A549 (cell line): Measurements from ENCODE around the gene TEDC1. TPM values are rescaled to one million over a fixed set of nuclear protein-coding genes. Genes with fewer than 3 reads are reported as not detected.

Experiments
- ATAC-seq, 2 experiments: fragments of 200-7000 bp in 1 of 2; fragments of >200 bp in 1 of 2; cut with Nextera tagmentation in 1 of 2; cut with Tn5 transposase in 1 of 2; 3 replicates each; pipeline versions ENCODE4 v1.8.0 to v1.9.1; 2018 to 2020; ENCODE audit warnings: mild to moderate bottlenecking in 1 of 2, moderate library complexity in 1 of 2
- CTCF ChIA-PET: fragments of 300-600 bp; sonication (Branson Sonifier 250); formaldehyde crosslinking; extraction: SDS; loops from one replicate; lab custom pipeline; 2021; ENCODE audit warnings: antibody characterized with exemption, inconsistent platforms; lab: Yijun Ruan, JAX
- POLR2A ChIA-PET: fragments of 350-600 bp; formaldehyde crosslinking; extraction: SDS; loops from one replicate; lab custom pipeline; 2021; ENCODE audit warnings: antibody characterized with exemption, inconsistent platforms; lab: Yijun Ruan, JAX
- DNase-seq, 2 experiments: peaks; one replicate each; pipeline versions ENCODE4 v3.0.0 to v3.0.0-alpha.2; 2011 to 2016; ENCODE audit warnings: low read depth in 1 of 2, low spot score in 1 of 2
- FAIRE-seq: peaks from 2 replicates; lab custom pipeline; 2011; peaks lifted over from hg19 to GRCh38; lab: Jason Lieb, UNC
- H3K27ac ChIP-seq, 2 experiments: fragments of >200 bp; sonication (Bioruptor Twin); formaldehyde crosslinking; 3 replicates each; pipeline ENCODE4 v1.5.1; 2016 to 2017
- H3K4me1 ChIP-seq: fragments of >200 bp; sonication (Bioruptor Twin); formaldehyde crosslinking; 3 replicates; pipeline ENCODE4 v1.6.1; 2016
- H3K4me2 ChIP-seq: fragments of >200 bp; sonication (Bioruptor Twin); formaldehyde crosslinking; 3 replicates; pipeline ENCODE4 v1.6.1; 2016
- H3K4me3 ChIP-seq: fragments of >200 bp; sonication (Bioruptor Twin); formaldehyde crosslinking; 3 replicates; pipeline ENCODE4 v1.5.1; 2016
- H3K9me3 ChIP-seq: fragments of >200 bp; sonication (Bioruptor Twin); formaldehyde crosslinking; 3 replicates; pipeline ENCODE4 v1.6.1; 2016
- CBX2 ChIP-seq: fragments of 200-600 bp; sonication (generic); IDR thresholded peaks from 2 replicates; pipeline ENCODE4 v1.6.1; 2016; ENCODE audit warnings: low read depth, mild to moderate bottlenecking, borderline replicate concordance
- CEBPB ChIP-seq, 2 experiments: fragments of >200 bp in 1 of 2; sonication (Bioruptor Twin) in 1 of 2; formaldehyde crosslinking in 1 of 2; IDR thresholded peaks; 2 replicates each; pipeline ENCODE4 v1.6.1; 2012 to 2016
- CHD2 ChIP-seq: fragments of 150-350 bp; IDR thresholded peaks from 2 replicates; pipeline ENCODE4 v1.6.1; 2014; ENCODE audit warnings: low read length; ENCODE audit not compliant: partially characterized antibody
- CHD4 ChIP-seq: fragments of 200-600 bp; sonication (generic); IDR thresholded peaks from 2 replicates; pipeline ENCODE4 v1.6.1; 2016; ENCODE audit warnings: antibody characterized with exemption, mild to moderate bottlenecking, borderline replicate concordance
- EHF ChIP-seq: fragments of 250-450 bp; sonication (Bioruptor Pico); IDR thresholded peaks from 2 replicates; pipeline ENCODE4 v1.5.0; 2020; ENCODE audit warnings: mild to moderate bottlenecking
- EHMT2 ChIP-seq: fragments of 200-600 bp; sonication (generic); IDR thresholded peaks from 2 replicates; pipeline ENCODE4 v1.6.1; 2016; ENCODE audit warnings: antibody characterized with exemption, low read depth, mild to moderate bottlenecking, moderate library complexity
- EP300 ChIP-seq, 2 experiments: fragments of >200 bp; sonication (Bioruptor Twin); formaldehyde crosslinking; IDR thresholded peaks; 2 replicates in 1 of 2; 3 replicates in 1 of 2; pipeline ENCODE4 v1.6.1; 2016 to 2017
- ESRRA ChIP-seq: fragments of 150-350 bp; IDR thresholded peaks from 2 replicates; pipeline ENCODE4 v1.6.1; 2014; ENCODE audit warnings: mild to moderate bottlenecking, low read length, borderline replicate concordance
- FOSL2 ChIP-seq, 2 experiments: fragments of 450-650 bp in 1 of 2; fragments of >200 bp in 1 of 2; sonication (Bioruptor Twin) in 1 of 2; formaldehyde crosslinking; IDR thresholded peaks; 2 replicates each; pipeline versions ENCODE4 v1.5.0 to v1.6.1; 2016 to 2020; ENCODE audit warnings: mild to moderate bottlenecking in 1 of 2, moderate library complexity in 1 of 2
- FOXS1 ChIP-seq: fragments of 250-450 bp; sonication (Bioruptor Pico); IDR thresholded peaks from 2 replicates; pipeline ENCODE4 v1.5.0; 2020; ENCODE audit warnings: mild to moderate bottlenecking, moderate library complexity
- HDAC2 ChIP-seq: fragments of 200-600 bp; sonication (generic); IDR thresholded peaks from 2 replicates; pipeline ENCODE4 v1.6.1; 2016
- HOXB5 ChIP-seq: fragments of 250-450 bp; sonication (Bioruptor Pico); IDR thresholded peaks from 2 replicates; pipeline ENCODE4 v1.5.0; 2020; ENCODE audit warnings: mild to moderate bottlenecking, moderate library complexity
- KDM5A ChIP-seq: fragments of 200-600 bp; sonication (generic); IDR thresholded peaks from 2 replicates; pipeline ENCODE4 v1.6.1; 2016; ENCODE audit warnings: antibody characterized with exemption, mild to moderate bottlenecking
- MAFK ChIP-seq: fragments of 450-650 bp; IDR thresholded peaks from 2 replicates; pipeline ENCODE4 v1.6.1; 2014; ENCODE audit not compliant: partially characterized antibody
- MAZ ChIP-seq: fragments of 150-350 bp; IDR thresholded peaks from 2 replicates; pipeline ENCODE4 v1.6.1; 2014; ENCODE audit warnings: antibody characterized with exemption, low read depth, low read length, borderline replicate concordance
- NFE2L2 ChIP-seq: fragments of 150-350 bp; conservative IDR thresholded peaks from 2 replicates; pipeline ENCODE4 v1.6.1; 2014; ENCODE audit warnings: low read length
- NR3C1 ChIP-seq: fragments of >200 bp; sonication (Bioruptor Twin); formaldehyde crosslinking; IDR thresholded peaks from 3 replicates; pipeline ENCODE4 v1.6.1; 2017
- POLR2A ChIP-seq: IDR thresholded peaks from 2 replicates; pipeline ENCODE4 v1.6.1; 2012; ENCODE audit warnings: mild to moderate bottlenecking, low read length
- POLR2AphosphoS2 ChIP-seq: conservative IDR thresholded peaks from 2 replicates; pipeline ENCODE4 v1.6.1; 2012; ENCODE audit warnings: low read length, improper control_type of control experiment, inconsistent platforms
- RARB ChIP-seq: fragments of 250-450 bp; sonication (Bioruptor Pico); IDR thresholded peaks from 2 replicates; pipeline ENCODE4 v1.8.0; 2021; ENCODE audit warnings: mild to moderate bottlenecking, moderate library complexity
- RNF2 ChIP-seq: fragments of 200-600 bp; sonication (generic); IDR thresholded peaks from 2 replicates; pipeline ENCODE4 v1.6.1; 2016; ENCODE audit warnings: low read depth, mild to moderate bottlenecking, antibody characterized with exemption, moderate library complexity, borderline replicate concordance
- SREBF2 ChIP-seq: fragments of 450-650 bp; IDR thresholded peaks from 2 replicates; pipeline ENCODE4 v1.6.1; 2014; ENCODE audit warnings: mild to moderate bottlenecking, moderate library complexity
- TP53 ChIP-seq: fragments of 250-450 bp; sonication (Bioruptor Pico); IDR thresholded peaks from 2 replicates; pipeline ENCODE4 v1.5.0; 2021; ENCODE audit warnings: mild to moderate bottlenecking, moderate library complexity
- ZC3H11A ChIP-seq: fragments of 450-650 bp; IDR thresholded peaks from 2 replicates; pipeline ENCODE4 v1.6.1; 2014; ENCODE audit warnings: antibody characterized with exemption, mild to moderate bottlenecking
- ZSCAN20 ChIP-seq: fragments of 250-450 bp; sonication (Bioruptor Pico); IDR thresholded peaks from 2 replicates; pipeline ENCODE4 v1.8.0; 2022; ENCODE audit warnings: mild to moderate bottlenecking, moderate library complexity
- WGBS: methylation state at CpG from one replicate; pipeline ENCODE4 v1.1.6; 2017; ENCODE audit errors: missing lambda C conversion rate; 5-methylcytosine and 5-hydroxymethylcytosine counted together
- polyA minus RNA-seq: library from RNA; depleted of rRNA, polyadenylated mRNA; stranded (reverse); fragments of >200 nt; gene quantifications from 2 replicates; pipeline ENCODE4 v1.2.3, GENCODE V29; 2011; rRNA and poly(A)+ RNA removed
- polyA plus RNA-seq, 4 experiments: library from polyadenylated mRNA; depleted of rRNA in 3 of 4; stranded (reverse); fragments of >200 nt; fragmentation: RNase III in 1 of 4; extraction: RNeasy Plus Mini Kit Qiagen cat#74134 plus additional on column Dnase treatment in 1 of 4; gene quantifications; 2 replicates in 3 of 4; 3 replicates in 1 of 4; pipeline ENCODE4 v1.2.3, GENCODE V29; 2011 to 2017
- TF ChIP-seq, protein P1 (sequence below): IDR thresholded peaks from 2 replicates; pipeline ENCODE4 v1.6.1; 2012
- TF ChIP-seq, protein P2 (sequence below): IDR thresholded peaks from 2 replicates; pipeline ENCODE4 v1.6.1; 2012; ENCODE audit warnings: low read depth, borderline replicate concordance
- TF ChIP-seq, protein P3 (sequence below): fragments of 250-450 bp; sonication (Bioruptor Pico); IDR thresholded peaks from 2 replicates; pipeline ENCODE4 v1.5.0; 2020; ENCODE audit warnings: low read depth, mild to moderate bottlenecking, moderate library complexity
- TF ChIP-seq, protein P4 (sequence below): fragments of 450-650 bp; IDR thresholded peaks from 2 replicates; pipeline ENCODE4 v1.6.1; 2014; ENCODE audit warnings: antibody characterized with exemption
- TF ChIP-seq, protein P5 (sequence below): fragments of 250-450 bp; sonication (Bioruptor Pico); IDR thresholded peaks from 2 replicates; pipeline ENCODE4 v1.5.0; 2021; ENCODE audit warnings: mild to moderate bottlenecking, moderate library complexity, borderline replicate concordance
- TF ChIP-seq, protein P6 (sequence below): fragments of 150-350 bp; IDR thresholded peaks from 2 replicates; pipeline ENCODE4 v1.6.1; 2014; ENCODE audit warnings: low read depth, mild to moderate bottlenecking, low read length

TEDC1 gene, protein sequence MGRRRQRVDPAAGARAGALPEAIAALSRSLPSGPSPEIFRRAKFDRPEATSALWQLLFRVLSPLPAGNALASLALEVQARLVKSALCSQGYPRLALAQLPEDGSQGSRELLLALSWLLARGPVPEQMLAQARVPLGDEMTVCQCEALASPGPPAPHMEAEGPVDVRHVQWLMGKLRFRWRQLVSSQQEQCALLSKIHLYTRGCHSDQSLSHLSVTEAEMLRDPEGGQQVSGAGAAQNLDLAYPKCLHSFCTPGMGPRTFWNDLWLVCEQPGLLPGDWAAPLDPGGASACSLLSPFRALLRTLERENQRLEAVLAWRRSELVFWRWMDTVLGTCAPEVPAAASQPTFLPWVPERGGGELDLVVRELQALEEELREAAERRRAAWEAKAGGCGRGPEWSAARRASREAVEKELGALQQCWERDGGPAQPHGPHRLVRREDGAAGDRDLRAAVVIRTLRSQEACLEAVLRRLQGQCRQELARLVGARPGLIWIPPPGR
- polyA plus RNA-seq (2011; rRNA removed) (12.7 and 13.4 TPM in 2 replicates), polyA plus RNA-seq (2017; fragmentation: RNase III; extraction: RNeasy Plus Mini Kit Qiagen cat#74134 plus additional on column Dnase treatment) (35.1 to 39.6 TPM (median 37.5 TPM) in 3 replicates), polyA minus RNA-seq (5.5 and 9.7 TPM in 2 replicates)
- 58.9 and 70.0 TPM in 2 replicates for polyA plus RNA-seq (2012; cell fraction: cytosol; rRNA removed)
- 139 and 189 TPM in 2 replicates for polyA plus RNA-seq (2012; cell fraction: nucleus; rRNA removed)

DNA sequence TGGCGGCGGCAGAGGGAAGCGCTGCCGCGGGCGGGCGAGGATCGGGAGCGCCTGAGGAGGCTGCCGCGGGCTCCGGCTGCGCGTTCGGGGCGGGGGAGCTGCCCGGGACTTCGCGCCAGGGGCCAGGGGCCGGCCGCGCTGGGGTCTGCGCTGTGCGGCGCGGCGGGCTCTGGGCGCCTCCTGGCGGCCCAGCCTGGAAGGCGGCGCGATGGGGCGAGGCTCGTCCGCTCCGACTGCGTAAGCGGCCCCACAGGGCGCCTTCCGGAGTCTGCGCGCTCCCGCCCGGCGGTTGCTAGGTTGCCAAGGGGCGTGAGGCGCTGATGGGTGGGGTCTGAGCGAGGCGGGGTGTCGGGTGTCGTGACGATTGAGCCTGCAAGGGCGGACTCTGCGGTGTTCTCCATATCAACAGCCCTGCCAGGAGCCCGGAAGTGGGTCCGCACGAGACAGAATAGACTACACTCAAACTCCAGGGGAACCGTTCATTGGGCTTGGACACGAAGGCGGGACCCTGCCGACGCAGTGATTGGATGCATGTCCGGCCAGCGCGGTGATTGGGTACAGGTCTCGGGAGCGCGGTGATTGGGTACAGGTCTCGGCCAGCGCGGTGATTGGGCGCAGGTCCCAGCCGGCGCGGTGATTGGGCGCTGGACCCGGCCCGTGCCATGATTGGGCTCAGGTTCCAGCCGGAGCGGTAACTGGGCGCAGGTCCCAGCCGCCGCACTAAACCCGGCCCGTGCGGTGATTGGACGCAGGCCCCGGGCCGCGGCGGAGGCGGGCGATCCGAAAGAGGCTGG, at the start of gene TEDC1:
Gene TEDC1, plus strand, starts transcription at position 675 of the 794 bp plus-strand sequence. CDS start 130 bp downstream, outside the sequence.
- ATAC-seq: peak; percentile 60 to 77
- WGBS: no CpG with 5 or more reads among the region's 94 CpGs
- Histone ChIP-seq H3K4me3 (peak within 1 kb of the TSS; percentile 74), H3K27ac (peak within 1 kb of the TSS; percentile 84 to 99), H3K9me3 (no peaks in the 10 kb centered on the region), H3K4me2 (peak within 1 kb of the TSS; percentile 92), H3K4me1 (peaks cover 36% of the 10 kb centered on the region)
- ChIA-PET POLR2A (interaction anchor here (1.3 to 2.5 kb wide), 3 partner anchors 9 to 120 kb away, joined by 6 to 81 read pairs (median 7); no protein-coding TSS in a partner anchor), CTCF (interaction anchor here (0.9 to 3.8 kb wide), 28 partner anchors 9 to 400 kb away, joined by 3 to 132 read pairs (median 6); partner anchors contain the start of gene TMEM121)
- FAIRE-seq: peak; percentile 77
- peak; percentile 96 to 100 for DNase-seq
- TF ChIP-seq ZSCAN20 (CRISPR knock-in tag) (no peak), HDAC2 (no peak), CHD2 (peak; percentile 14), FOSL2 (IDR thresholded peaks at IDR 0.05) (no peak), FOSL2 (CRISPR knock-in tag; IDR thresholded peaks at IDR 0.05) (0 out of 2 replicates have a peak, but pooled peaks have one; percentile 2), KDM5A (no peak), POLR2A (no peak; the same call in none of the 2 replicates), TP53 (peak; percentile 52; the same call in 1 of the 2 replicates), HOXB5 (CRISPR knock-in tag) (peak; percentile 95; the same call in 1 of the 2 replicates), ESRRA (no peak), RNF2 (no peak), FOXS1 (CRISPR knock-in tag) (peak; percentile 88), EHF (CRISPR knock-in tag) (peak; percentile 88), NR3C1 (no peak), MAZ (no peak), MAFK (no peak), EHMT2 (no peak), CBX2 (no peak), ZC3H11A (no peak), CHD4 (no peak), POLR2AphosphoS2 (peak; percentile 91), CEBPB (IDR thresholded peaks at IDR 0.05) (no peak), RARB (CRISPR knock-in tag) (no peak), EP300 (IDR thresholded peaks at IDR 0.05) (no peak), NFE2L2 (no peak), SREBF2 (no peak)
- TF ChIP-seq, protein P1, sequence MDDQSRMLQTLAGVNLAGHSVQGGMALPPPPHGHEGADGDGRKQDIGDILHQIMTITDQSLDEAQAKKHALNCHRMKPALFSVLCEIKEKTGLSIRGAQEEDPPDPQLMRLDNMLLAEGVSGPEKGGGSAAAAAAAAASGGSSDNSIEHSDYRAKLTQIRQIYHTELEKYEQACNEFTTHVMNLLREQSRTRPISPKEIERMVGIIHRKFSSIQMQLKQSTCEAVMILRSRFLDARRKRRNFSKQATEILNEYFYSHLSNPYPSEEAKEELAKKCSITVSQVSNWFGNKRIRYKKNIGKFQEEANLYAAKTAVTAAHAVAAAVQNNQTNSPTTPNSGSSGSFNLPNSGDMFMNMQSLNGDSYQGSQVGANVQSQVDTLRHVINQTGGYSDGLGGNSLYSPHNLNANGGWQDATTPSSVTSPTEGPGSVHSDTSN: peak; percentile 86
- TF ChIP-seq, protein P2, sequence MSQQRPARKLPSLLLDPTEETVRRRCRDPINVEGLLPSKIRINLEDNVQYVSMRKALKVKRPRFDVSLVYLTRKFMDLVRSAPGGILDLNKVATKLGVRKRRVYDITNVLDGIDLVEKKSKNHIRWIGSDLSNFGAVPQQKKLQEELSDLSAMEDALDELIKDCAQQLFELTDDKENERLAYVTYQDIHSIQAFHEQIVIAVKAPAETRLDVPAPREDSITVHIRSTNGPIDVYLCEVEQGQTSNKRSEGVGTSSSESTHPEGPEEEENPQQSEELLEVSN: peak; percentile 14; the same call in 1 of the 2 replicates
- TF ChIP-seq, protein P3, sequence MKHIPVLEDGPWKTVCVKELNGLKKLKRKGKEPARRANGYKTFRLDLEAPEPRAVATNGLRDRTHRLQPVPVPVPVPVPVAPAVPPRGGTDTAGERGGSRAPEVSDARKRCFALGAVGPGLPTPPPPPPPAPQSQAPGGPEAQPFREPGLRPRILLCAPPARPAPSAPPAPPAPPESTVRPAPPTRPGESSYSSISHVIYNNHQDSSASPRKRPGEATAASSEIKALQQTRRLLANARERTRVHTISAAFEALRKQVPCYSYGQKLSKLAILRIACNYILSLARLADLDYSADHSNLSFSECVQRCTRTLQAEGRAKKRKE (CRISPR knock-in tag): peak; percentile 89
- TF ChIP-seq, protein P4, sequence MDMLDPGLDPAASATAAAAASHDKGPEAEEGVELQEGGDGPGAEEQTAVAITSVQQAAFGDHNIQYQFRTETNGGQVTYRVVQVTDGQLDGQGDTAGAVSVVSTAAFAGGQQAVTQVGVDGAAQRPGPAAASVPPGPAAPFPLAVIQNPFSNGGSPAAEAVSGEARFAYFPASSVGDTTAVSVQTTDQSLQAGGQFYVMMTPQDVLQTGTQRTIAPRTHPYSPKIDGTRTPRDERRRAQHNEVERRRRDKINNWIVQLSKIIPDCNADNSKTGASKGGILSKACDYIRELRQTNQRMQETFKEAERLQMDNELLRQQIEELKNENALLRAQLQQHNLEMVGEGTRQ: no peak; the same call in 1 of the 2 replicates
- TF ChIP-seq, protein P5, sequence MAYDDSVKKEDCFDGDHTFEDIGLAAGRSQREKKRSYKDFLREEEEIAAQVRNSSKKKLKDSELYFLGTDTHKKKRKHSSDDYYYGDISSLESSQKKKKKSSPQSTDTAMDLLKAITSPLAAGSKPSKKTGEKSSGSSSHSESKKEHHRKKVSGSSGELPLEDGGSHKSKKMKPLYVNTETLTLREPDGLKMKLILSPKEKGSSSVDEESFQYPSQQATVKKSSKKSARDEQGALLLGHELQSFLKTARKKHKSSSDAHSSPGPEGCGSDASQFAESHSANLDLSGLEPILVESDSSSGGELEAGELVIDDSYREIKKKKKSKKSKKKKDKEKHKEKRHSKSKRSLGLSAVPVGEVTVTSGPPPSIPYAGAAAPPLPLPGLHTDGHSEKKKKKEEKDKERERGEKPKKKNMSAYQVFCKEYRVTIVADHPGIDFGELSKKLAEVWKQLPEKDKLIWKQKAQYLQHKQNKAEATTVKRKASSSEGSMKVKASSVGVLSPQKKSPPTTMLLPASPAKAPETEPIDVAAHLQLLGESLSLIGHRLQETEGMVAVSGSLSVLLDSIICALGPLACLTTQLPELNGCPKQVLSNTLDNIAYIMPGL (CRISPR knock-in tag): no peak
- TF ChIP-seq, protein P6, sequence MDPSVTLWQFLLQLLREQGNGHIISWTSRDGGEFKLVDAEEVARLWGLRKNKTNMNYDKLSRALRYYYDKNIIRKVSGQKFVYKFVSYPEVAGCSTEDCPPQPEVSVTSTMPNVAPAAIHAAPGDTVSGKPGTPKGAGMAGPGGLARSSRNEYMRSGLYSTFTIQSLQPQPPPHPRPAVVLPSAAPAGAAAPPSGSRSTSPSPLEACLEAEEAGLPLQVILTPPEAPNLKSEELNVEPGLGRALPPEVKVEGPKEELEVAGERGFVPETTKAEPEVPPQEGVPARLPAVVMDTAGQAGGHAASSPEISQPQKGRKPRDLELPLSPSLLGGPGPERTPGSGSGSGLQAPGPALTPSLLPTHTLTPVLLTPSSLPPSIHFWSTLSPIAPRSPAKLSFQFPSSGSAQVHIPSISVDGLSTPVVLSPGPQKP: no peak
